ENCODE results near the gene CUX1.

CUX1 gene

GRCh38 chr7:101957744-101958525 is 140.5 kb downstream of the CUX1 start:
- no peak for DNase-seq (ENCODE audit: low read depth)

GRCh38 chr7:101959342-101959741 is 141.9 kb downstream of the CUX1 start:
- no peak for DNase-seq (ENCODE audit: low read depth)

- DNase-seq (ENCODE audit: low read depth): no peak
Measured at GRCh38 chr7:101959829-101960228, 142.4 kb downstream of the CUX1 start.

- no peak for DNase-seq (ENCODE audit: low read depth)
Measured at GRCh38 chr7:101960323-101960722, 142.9 kb downstream of the CUX1 start.

GRCh38 chr7:101960985-101961708 is 143.7 kb downstream of the CUX1 start:
- DNase-seq (ENCODE audit: low read depth): no peak

GRCh38 chr7:101961811-101962210 is 144.4 kb downstream of the CUX1 start:
- DNase-seq (ENCODE audit: low read depth): no peak

- DNase-seq (ENCODE audit: low read depth): no peak
Measured at GRCh38 chr7:101963693-101964092, 146.3 kb downstream of the CUX1 start.

- no peak for DNase-seq (ENCODE audit: low read depth)
Measured at GRCh38 chr7:101964680-101965452, 147.4 kb downstream of the CUX1 start.

GRCh38 chr7:101968720-101969466 is 151.5 kb downstream of the CUX1 start:
- DNase-seq (ENCODE audit: low read depth): no peak

GRCh38 chr7:101969997-101970585 is 152.7 kb downstream of the CUX1 start:
- DNase-seq (ENCODE audit: low read depth): no peak

GRCh38 chr7:101970801-101971200 is 153.4 kb downstream of the CUX1 start:
- DNase-seq (ENCODE audit: low read depth): no peak

- DNase-seq (ENCODE audit: low read depth): no peak
Measured at GRCh38 chr7:101971457-101971856, 154.0 kb downstream of the CUX1 start.

GRCh38 chr7:101972627-101973026 is 155.2 kb downstream of the CUX1 start:
- DNase-seq (ENCODE audit: low read depth): no peak

- no peak for DNase-seq (ENCODE audit: low read depth)
Measured at GRCh38 chr7:101973130-101973529, 155.7 kb downstream of the CUX1 start.

GRCh38 chr7:101974393-101974792 is 157.0 kb downstream of the CUX1 start:
- DNase-seq (ENCODE audit: low read depth): no peak

- DNase-seq (ENCODE audit: low read depth): no peak
Measured at GRCh38 chr7:101975046-101975445, 157.6 kb downstream of the CUX1 start.

- DNase-seq (ENCODE audit: low read depth): no peak
Measured at GRCh38 chr7:101976411-101976810, 159.0 kb downstream of the CUX1 start.

GRCh38 chr7:101977249-101977648 is 159.8 kb downstream of the CUX1 start:
- DNase-seq (ENCODE audit: low read depth): no peak

GRCh38 chr7:101978683-101979082 is 161.3 kb downstream of the CUX1 start:
- DNase-seq (ENCODE audit: low read depth): no peak

- no peak for DNase-seq (ENCODE audit: low read depth)
Measured at GRCh38 chr7:101983147-101983811, 165.9 kb downstream of the CUX1 start.
